Measurements from ENCODE around the gene ALK.

Gene ALK

GRCh38 chr2:29239209-29239960 is 682.0 kb downstream of the ALK start:
- no peak for TF ChIP-seq CTCF (conservative IDR thresholded peaks at IDR 0.05; ENCODE audit: low read depth, low read length)
- Histone ChIP-seq H3K36me3 (ENCODE audit: insufficient read depth) (no peaks in the 10 kb centered on the region), H3K4me1 (ENCODE audit: low read depth, poor library complexity, severe bottlenecking) (no peaks in the 10 kb centered on the region), H2AFZ (ENCODE audit: low read depth) (no peak overlapping the region), H3K79me2 (ENCODE audit: insufficient read depth, low read depth) (no peaks in the 10 kb centered on the region), H4K20me1 (ENCODE audit: insufficient read depth) (no peaks in the 10 kb centered on the region), H3K4me2 (no peak overlapping the region), H3K9ac (no peak overlapping the region), H3K27ac (no peak overlapping the region), H3K4me3 (IDR thresholded peaks at IDR 0.05; ENCODE audit: insufficient read depth, low read depth, low read length) (no peak overlapping the region), H3K27me3 (ENCODE audit: insufficient read depth, low read depth) (no peaks in the 10 kb centered on the region)

DNA sequence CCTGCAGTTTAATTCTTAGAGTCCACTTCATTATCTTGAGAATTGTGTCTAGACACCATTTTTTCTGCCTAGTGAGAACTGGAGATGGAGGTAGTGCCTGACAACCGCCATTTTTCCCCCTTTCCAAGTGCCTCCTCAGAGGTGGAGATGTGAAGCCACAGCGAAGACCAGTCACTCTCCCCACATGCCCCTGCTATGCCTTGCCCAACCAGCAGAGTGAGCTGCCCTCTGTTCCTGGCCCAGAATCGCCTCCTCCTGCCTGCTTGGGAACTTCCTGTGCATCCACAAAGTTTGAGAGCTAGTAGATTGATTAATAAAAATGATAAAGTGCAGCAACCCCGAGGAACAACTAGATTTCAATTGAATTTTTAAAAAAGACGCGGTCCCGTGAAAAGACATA is 682.9 kb downstream of the ALK start:
- no peak overlapping the region for H3K4me2 ChIP-seq
- no peak overlapping the region for H3K9ac ChIP-seq
- H3K4me3 ChIP-seq (IDR thresholded peaks at IDR 0.05; ENCODE audit: insufficient read depth, low read depth, low read length), result no peak overlapping the region
- TF ChIP-seq CTCF (conservative IDR thresholded peaks at IDR 0.05; ENCODE audit: low read depth, low read length), result peak; percentile 43
- H4K20me1 ChIP-seq (ENCODE audit: insufficient read depth), result no peaks in the 10 kb centered on the region
- no peak overlapping the region for H3K27ac ChIP-seq
- H3K27me3 ChIP-seq (ENCODE audit: insufficient read depth, low read depth), result no peaks in the 10 kb centered on the region
- no peaks in the 10 kb centered on the region for H3K36me3 ChIP-seq (ENCODE audit: insufficient read depth)
- H3K79me2 ChIP-seq (ENCODE audit: insufficient read depth, low read depth), result no peaks in the 10 kb centered on the region
- H2AFZ ChIP-seq (ENCODE audit: low read depth), result no peak overlapping the region
- H3K4me1 ChIP-seq (ENCODE audit: low read depth, poor library complexity, severe bottlenecking), result no peaks in the 10 kb centered on the region

DNA sequence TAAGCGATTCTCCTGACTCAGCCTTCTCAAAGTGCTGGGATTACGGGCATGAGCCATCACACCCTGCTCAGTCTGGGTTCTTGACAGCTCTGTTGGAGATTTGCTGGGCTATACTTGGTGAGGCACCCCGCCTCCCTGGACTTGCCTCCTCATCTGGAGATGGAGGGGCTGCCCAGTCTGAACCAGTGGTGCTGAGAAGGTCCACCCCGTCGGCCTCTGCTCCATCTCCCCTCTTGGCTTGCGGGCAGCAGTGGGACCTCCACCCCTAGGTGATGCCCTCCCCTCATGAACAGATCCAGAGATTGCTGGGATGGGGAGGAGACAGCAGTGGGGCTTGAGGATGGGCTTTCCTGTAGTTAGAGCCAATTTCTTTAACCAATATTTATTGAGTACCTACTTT is 685.3 kb downstream of the ALK start:
- Histone ChIP-seq H3K4me1 (ENCODE audit: low read depth, poor library complexity, severe bottlenecking) (no peaks in the 10 kb centered on the region), H3K27me3 (ENCODE audit: insufficient read depth, low read depth) (no peaks in the 10 kb centered on the region), H4K20me1 (ENCODE audit: insufficient read depth) (no peaks in the 10 kb centered on the region), H3K36me3 (ENCODE audit: insufficient read depth) (no peaks in the 10 kb centered on the region), H3K27ac (no peak overlapping the region), H2AFZ (ENCODE audit: low read depth) (no peak overlapping the region), H3K9ac (no peak overlapping the region), H3K79me2 (ENCODE audit: insufficient read depth, low read depth) (no peaks in the 10 kb centered on the region), H3K4me3 (IDR thresholded peaks at IDR 0.05; ENCODE audit: insufficient read depth, low read depth, low read length) (no peak overlapping the region), H3K4me2 (no peak overlapping the region)
- TF ChIP-seq CTCF (conservative IDR thresholded peaks at IDR 0.05; ENCODE audit: low read depth, low read length), result no peak

- Histone ChIP-seq H3K27me3 (ENCODE audit: insufficient read depth, low read depth) (no peaks in the 10 kb centered on the region), H3K4me3 (IDR thresholded peaks at IDR 0.05; ENCODE audit: insufficient read depth, low read depth, low read length) (no peak overlapping the region), H3K79me2 (ENCODE audit: insufficient read depth, low read depth) (no peaks in the 10 kb centered on the region), H3K4me2 (no peak overlapping the region), H2AFZ (ENCODE audit: low read depth) (no peak overlapping the region), H3K36me3 (ENCODE audit: insufficient read depth) (no peaks in the 10 kb centered on the region), H3K4me1 (ENCODE audit: low read depth, poor library complexity, severe bottlenecking) (no peaks in the 10 kb centered on the region), H4K20me1 (ENCODE audit: insufficient read depth) (no peaks in the 10 kb centered on the region), H3K27ac (no peak overlapping the region), H3K9ac (no peak overlapping the region)
- TF ChIP-seq CTCF (conservative IDR thresholded peaks at IDR 0.05; ENCODE audit: low read depth, low read length), result no peak
These were observed 686.0 kb downstream of the ALK start for GRCh38 chr2:29235411-29235810.
